Adipose tissue (tissue), 3 donors: ENCODE results near the gene GMPR2. TPM values are rescaled to one million over a fixed set of nuclear protein-coding genes. Genes with fewer than 3 reads are reported as not detected.
A peak's percentile ranks its signal among the peaks of the same experiment; 100 is the strongest.
"Not testable (repeated sequence)": the region's sequence is repeated elsewhere in the genome, so short reads cannot be mapped to it uniquely, and the experiment has no call there.

Experiments used
- H3K27ac ChIP-seq: one replicate; pipeline ENCODE4 v1.5.1; 2013; ENCODE audit warnings: low read depth, low read length
- WGBS, 3 donors: extraction: QIAGEN DNeasy Blood & Tissue Kit; methylation state at CpG; one replicate each; pipeline ENCODE4 v1.1.7; 2013; 5-methylcytosine and 5-hydroxymethylcytosine counted together
- polyA plus RNA-seq, 3 donors: library from polyadenylated mRNA; stranded (reverse); fragments of 200-250 nt; gene quantifications; one replicate each; pipeline ENCODE4 v1.2.3, GENCODE V29; 2013
- donor health status: healthy with polysubstance abuse.
- donor health status: Bipolar disorder and iron deficiency.
- donor health status: healthy.

Gene GMPR2
- polyA plus RNA-seq, 3 donors, result 37.3 to 52.7 (median 52.0) TPM

DNA sequence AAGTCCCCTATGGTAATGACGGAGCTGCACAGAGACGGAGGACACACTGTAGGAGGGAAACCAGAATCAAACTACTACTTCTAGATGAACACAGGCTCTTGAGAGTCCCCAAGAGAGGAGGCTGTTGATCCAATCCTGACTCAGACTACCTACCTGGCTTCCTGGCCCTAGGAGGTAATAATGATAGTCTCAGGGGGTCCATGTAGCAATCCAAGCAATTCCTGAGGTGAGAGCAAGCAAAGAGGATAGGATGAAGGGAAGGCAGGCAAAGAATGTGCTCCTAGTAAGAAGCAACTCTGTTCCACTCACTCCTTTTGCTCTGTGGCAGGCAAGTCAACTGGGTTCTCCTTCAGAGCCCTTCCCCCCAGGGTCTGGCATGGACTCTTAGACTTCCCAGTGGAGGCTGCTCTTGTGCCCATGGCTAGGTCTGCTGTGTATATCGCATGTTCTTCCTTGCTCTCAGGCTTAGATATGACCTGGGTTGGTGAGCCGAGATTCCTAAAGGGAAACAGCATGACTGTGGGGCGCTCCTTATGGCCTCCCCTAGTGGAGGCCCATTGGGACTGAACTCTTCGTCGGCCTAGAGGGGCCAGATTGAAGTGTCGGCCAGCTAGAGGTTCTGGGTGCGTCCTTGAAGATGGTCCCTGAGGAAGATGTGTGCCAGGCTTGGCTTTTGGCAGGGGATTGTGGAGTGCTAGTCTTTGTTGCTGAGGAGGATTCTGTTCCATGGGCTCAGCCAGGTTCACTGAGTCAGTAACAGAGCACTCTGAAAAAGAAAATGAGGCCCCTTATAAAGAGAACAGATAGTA lies 7.6 kb downstream of the GMPR2 start:
- H3K27ac ChIP-seq, result no peak overlapping the region
- WGBS, 3 donors, result 85 to 94% (median 88%) methylated on average over 9 of the region's 9 CpGs

DNA sequence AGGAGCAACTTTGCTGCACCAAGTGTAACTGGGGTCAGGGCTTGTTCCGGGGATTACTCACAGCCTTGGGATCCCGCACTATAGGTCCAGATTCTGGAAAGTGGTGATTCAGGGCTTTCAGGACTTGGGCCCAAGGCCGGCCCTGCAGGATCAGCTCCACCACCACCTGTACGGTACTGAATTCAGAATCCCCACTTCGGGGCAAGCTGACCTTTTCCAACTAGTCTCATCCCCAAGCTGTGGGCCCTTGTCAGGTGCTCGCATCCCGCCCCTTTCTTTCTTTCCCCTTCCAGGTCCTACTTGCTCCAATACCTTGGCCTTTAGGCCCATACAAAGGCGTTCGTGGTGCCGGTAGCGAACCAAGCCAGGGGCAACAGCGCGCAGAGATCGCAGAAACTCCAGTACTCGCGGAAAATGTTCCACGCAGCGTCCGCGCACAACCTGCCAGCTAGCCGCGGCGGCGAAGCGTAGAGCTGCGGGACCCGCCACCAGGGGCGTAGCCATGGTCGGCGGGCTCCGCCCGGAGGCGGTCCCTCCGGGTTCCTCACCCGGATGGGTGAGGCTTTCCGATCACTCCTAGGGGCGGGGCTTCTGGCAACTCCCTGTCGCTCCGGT lies 9.2 kb downstream of the GMPR2 start:
- WGBS, 3 donors, result 1 to 2% (median 2%) methylated on average over 39 of the region's 39 CpGs
- no peak overlapping the region for H3K27ac ChIP-seq

DNA sequence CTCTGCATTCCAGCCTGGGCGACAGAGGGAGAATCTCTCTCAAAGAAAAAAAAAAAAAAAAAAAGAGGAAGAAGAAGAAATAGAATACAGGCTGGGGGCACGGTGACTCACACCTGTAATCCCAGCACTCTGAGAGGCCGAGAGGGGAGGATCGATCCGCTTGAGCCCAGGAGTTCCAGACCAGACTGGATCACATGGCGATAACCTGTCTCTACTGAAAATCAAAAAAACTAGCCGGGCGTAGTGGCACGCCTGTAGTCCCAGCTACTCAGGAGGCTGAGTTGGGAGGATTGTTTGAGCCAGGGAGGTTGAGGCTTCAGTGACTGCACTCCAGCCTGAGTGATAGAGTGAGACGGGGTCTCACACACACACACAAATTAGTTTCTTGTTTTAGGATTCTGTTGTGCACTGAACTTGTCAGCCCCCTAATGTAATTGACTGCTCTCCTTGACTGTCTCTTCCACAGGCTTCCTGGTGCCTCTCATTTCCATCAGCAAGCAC lies 10.7 kb downstream of the GMPR2 start:
- peak overlapping the region; percentile 89 for H3K27ac ChIP-seq
- WGBS, 3 donors, result 46 to 53% (median 49%) methylated on average over 9 to 10 of the region's 10 CpGs

DNA sequence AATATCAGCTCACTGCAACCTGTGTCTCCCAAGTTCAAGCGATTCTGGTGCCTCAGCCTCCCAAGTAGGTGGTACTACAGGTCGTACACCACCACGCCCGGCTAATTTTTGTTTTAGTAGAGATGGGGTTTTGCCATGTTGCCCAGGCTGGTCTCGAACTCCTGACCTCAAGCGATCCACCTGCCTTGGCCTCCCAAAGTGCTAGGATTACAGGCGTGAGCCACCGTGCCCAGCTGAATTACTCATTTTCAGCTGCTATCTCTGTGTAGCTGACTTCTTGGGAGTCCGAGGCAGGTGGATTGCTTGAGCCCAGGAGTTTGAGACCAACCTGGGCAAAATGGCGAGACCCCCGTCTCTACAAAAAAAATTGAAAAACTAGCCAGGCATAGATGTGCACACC lies 12.6 kb downstream of the GMPR2 start:
- 84 to 95% (median 92%) methylated on average over 11 of the region's 11 CpGs for WGBS, 3 donors
- not testable (repeated sequence) for H3K27ac ChIP-seq

DNA sequence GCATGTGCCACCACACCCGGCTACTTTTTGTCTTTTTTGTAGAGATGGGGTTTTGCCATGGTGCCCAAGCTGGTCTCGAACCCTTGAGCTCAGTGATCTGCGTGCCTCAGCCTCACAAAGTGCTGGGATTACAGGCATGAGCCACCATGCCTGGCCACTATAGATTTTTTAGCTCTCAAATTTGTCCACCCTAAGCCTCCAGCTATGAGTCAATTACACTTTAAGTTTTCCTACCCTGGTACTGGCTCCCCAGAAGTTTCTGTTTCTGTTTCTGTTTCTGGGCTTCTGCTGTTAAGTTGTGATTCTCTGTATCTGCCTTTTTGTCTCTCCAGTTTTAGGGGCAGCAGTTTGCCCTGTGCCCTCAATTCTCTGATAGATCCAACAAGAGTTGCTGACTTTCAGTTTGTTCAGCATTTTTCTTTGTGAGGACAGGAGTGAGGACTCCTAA lies 14.1 kb downstream of the GMPR2 start:
- H3K27ac ChIP-seq, result no peak overlapping the region

DNA sequence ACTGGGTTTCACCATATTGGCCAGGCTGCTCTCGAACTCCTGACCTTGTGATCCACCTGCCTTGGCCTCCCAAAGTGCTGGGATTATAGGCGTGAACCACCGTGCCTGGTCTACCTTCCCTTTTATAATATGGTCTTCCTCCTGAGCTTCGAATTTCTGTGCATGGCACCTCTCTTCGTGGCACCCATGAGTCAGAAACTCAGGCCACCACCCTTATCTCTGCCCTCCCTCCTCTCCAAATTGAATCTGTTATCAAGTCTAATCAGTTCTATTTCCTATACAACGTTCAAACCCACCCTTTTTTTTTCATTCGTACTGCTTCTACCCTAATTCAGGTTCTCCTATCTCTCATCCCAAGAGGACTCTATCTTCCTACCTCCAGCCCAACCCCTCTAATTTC lies 14.7 kb downstream of the GMPR2 start:
- WGBS, 3 donors, result 73 to 78% (median 75%) methylated on average over 7 of the region's 7 CpGs
- H3K27ac ChIP-seq, result no peak overlapping the region

More for the DNA sequence above, 14.1 kb downstream of the GMPR2 start:
- WGBS, 3 donors, result 80 to 88% (median 87%) methylated on average over 3 of the region's 3 CpGs

DNA sequence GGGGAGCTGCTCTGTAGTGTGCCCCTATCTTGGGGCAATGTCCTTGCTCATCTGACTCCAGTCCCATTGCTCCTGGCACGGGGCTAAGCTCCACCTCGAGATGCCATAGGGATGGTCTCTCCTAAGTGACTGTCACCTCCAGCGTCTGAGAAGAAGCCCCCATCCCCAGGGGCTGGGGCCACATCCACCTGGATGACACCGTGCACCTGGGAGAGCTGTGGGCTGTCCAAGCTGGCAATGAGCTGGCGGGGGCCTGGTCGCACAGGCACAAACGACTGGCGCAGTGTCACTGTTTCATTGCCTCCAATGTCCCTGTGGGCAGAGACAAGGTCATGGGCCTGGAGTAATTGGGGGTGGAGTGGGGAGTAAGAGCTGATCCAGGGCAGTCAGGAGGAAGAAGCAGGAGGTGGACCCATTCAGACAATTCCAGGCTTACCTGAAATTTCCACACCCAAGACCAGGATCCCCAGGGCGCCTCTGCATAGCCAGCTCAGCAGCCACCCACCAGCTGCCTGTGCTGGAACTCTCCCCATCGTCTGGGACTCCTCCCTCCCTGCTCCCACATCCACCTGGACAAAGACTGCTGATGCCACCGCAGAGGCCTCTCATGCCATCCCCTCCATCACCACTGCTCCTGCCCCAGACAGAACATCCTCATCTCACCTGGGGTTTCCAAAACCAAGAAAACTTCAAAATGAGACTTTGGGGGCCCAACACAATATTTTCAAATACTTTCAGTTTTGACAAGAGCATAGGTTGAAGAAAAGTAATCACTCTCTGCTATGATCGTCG lies 16.7 kb downstream of the GMPR2 start:
- H3K27ac ChIP-seq, result no peak overlapping the region
- 68 to 82% (median 77%) methylated on average over 13 of the region's 13 CpGs for WGBS, 3 donors

DNA sequence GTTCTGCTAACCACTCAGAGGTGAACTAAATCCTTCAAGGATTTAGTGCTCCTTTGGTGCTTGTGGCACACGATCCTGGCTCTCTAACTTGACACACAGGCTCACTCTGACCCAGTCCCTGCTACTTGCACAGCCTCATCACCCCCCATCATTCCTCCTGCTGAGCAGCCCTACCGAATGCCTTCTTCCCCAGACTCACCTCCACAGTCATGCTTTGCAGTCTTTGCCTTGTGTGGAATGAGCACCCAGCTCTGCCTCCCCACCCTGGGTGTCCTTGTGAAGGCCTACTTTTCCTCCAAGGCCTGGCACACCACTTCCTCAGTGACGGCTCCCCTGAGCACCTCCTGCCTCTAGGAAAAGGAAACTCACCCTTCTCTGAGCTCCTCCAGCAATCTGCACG lies 17.6 kb downstream of the GMPR2 start:
- 54 to 61% (median 56%) methylated on average over 4 of the region's 4 CpGs for WGBS, 3 donors
- H3K27ac ChIP-seq, result no peak overlapping the region

DNA sequence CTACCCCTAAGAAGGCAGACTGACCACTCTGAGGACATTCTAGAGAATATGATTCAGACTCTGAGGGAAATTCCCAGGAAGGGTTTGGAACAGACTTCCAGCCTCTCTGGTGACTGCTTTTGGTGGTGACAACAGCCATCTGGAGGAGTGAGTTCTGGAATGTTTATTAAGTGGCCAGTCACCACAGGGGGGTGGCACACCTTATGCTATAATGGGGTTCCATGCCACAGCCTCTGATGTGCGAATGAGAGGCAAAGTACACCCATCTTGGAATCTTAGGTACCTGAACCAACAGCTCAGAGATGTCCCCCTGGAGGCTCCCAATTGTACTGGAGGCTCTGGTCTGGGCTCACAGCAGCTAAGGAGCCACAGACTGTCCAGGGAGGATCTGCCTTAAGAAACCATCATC lies 19.2 kb downstream of the GMPR2 start:
- H3K27ac ChIP-seq, result no peak overlapping the region
- WGBS, 3 donors, result 94 to 95% (median 94%) methylated on average over 1 of the region's 1 CpG

DNA sequence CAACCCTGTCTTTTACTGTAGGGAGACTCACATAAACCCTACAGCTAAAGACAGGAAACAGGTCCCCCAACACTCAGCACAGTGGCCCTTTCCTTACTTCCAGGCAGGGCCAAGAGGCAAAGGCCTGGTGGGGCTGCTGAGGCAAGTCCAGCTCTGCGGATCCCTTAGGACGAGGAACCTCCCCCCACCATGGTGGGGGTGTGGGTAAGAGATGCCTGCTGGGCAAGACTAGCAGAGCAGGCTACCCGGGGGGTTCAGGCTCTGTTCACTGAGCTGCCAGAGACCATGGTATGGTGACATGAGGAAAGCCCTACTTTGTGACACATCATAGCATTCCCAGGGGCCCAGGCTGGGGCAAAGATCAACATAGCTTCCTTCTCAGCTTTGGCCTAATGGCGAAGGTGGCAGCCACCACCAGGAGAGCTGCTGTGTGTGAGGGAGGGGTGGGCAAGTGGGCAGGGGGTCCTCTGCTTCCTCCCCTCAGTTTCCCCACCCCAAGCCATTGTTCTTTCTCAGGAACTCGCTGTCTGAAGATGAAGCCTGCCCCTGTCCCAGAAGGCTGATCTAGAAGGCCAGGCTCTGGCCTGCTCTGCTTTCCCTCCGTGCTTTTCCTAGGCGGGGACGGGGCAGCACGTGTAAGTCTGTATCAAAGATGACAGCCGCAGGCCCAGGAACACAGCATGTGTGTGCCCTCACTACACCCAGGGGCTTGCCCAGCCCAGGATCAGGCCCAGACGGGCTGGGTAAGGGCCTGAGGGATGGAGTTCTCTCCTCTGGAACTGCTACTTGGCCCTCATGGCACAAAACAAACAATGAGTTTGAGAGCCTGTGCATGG lies 19.8 kb downstream of the GMPR2 start:
- WGBS, 3 donors, result 77 to 85% (median 81%) methylated on average over 11 of the region's 11 CpGs
- H3K27ac ChIP-seq, result no peak overlapping the region

DNA sequence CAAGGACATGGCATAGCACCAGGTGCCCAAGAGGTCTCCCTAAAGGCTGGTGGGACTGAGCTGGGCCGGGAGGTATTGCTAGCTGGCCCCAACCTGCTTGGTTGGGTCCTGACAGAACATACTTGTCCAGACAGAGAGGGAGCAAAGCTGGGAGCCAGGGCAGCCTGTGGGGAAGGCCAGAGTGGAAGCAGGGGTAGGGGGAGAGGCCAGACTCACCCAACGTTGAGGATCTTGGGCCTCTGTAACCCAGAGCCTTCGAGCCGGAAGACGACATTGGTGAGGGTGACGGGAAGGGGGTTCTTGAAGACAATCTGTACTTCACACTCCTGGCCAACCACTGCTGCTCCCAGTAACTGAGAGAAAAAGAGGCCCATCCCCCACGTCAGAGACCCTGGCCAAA lies 21.2 kb downstream of the GMPR2 start:
- WGBS, 3 donors, result 78 to 89% (median 88%) methylated on average over 7 of the region's 7 CpGs
- H3K27ac ChIP-seq, result no peak overlapping the region

DNA sequence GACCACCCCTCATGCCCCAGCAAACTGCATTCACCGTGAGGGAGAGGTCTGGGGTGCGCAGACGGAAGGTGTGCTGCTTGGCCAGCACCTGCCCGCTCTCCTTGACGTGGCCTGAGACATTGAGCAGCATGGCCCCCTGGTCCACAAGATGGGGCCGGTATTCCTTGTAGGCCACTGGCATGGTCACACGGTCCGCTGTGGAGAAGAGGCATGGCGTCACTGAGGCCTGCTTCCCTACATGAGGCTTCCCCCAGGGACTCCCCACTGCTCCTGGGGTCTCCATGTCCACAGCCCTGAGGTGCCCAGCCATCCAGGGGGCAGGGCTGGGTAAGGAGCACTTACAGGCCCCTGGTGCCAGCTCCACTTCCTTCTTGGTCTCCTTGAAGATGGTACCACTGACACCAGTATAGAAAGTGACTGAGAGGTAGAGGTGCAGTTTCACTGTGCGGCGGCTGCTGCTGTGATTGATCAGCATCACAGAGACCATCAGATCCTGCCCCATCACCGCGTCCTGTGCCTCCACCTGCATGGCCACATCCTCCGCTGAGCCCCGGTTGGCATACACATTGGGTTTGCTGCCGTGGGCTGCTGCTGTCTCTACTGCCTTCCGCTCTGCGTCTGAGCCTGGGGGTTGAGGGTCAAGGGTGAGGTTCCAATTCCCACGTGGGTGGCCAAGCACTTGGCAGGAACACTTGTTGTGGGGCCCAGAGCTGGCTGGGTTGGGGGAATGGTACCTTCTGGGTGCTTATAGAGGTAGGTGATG lies 22.1 kb downstream of the GMPR2 start:
- 90 to 95% (median 94%) methylated on average over 19 of the region's 19 CpGs for WGBS, 3 donors
- H3K27ac ChIP-seq, result no peak overlapping the region

DNA sequence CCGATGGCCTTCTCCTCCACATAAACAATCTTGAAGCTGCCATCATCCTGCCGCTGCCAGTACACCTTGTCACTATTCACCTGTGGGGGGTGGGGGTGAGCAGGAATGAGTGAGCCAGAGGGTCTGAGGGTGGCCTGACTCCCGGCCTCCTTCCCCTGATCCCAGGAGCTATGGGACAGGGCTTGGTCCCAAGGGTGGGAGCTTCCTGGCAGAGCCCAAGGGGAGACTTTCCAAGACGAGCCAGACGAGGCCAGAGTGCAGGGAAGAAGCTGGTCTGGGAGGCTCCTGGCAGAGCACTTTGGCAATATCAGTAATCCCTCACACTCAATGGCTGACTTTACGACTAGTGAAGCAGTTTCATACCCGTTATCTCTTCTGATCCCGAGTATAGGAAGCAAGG lies 22.7 kb downstream of the GMPR2 start:
- 79 to 89% (median 86%) methylated on average over 8 of the region's 8 CpGs for WGBS, 3 donors
- H3K27ac ChIP-seq, result no peak overlapping the region

DNA sequence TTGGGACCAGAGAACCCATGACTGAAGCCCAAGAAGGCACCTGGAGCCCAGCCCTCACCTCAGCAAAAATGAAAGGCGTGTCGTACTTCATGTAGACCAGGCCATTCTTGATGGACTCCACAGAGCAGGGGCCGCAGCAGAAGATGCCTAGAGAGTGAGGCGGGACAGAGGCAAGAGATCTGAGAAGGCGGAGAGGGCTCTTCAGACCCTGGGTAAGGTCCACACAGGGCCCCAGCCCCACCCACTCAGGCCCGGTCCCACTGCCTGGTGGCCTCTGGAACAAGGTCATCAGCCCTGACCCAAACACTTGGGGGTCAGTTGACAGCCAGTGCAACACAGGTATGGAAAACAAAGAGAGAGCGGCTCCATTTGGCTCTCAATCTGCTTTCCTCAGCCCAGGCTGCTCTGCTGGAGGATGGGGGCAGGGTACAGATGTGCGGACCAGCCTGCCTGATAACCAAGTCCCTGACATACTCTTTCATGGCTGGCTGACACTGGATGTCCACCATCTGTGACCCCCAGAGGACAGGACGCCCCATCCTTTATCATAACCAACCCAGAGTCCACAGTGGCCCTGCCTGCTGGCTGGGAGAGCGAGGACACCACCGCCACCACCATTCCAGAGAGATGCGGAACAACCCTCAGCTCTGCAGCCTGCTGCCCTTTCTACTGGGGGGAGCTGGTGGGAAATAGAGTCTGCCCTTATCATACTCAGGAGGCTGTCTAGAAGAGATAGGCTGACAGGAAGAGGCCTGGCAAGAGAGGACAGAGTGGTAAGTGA lies 23.4 kb downstream of the GMPR2 start:
- WGBS, 3 donors, result 94 to 95% (median 94%) methylated on average over 12 of the region's 12 CpGs
- no peak overlapping the region for H3K27ac ChIP-seq

DNA sequence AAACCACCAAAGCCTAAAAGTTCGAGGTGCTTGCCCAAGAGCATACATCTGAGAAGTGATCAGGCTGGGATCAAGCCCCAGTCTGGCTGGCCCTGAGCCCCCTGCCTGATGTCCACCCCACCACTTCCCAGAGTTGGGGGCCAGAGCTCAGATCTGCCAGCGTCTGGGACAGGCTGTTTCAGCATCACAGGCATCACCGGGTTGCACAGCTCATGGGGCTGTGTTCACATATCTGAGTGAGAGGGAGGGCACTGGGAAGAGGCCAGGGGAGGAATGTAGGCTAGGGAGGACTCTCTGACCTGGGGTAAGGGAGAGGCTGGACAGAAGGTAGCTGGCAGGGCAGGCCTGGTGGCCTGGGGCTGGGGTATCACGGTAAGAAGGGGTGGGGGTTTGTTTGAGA lies 24.2 kb downstream of the GMPR2 start:
- WGBS, 3 donors, result 67 to 76% (median 69%) methylated on average over 4 of the region's 4 CpGs
- no peak overlapping the region for H3K27ac ChIP-seq

DNA sequence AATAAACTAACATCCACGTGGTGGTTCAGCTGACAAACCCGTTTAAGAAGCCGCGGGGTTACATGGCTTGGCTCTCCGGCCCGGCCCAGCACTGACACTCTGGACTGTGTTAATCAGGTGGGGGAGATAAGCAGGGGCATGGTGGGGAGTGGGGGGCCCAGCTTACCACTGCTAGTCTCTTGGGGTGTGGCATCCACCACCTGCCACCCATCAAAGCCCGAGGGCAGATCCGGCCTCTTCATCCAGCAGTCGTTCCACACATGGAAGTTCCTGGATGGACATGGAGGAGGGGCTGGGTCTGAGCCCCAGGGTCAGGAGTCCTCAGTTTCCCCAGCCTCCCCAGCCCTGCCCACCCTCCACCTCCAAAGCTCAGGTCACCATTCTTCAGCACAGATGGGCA lies 25.4 kb downstream of the GMPR2 start:
- WGBS, 3 donors, result 77 to 83% (median 82%) methylated on average over 9 of the region's 9 CpGs
- no peak overlapping the region for H3K27ac ChIP-seq
